Muscle of arm (tissue), 12 donors: ENCODE measurements around the gene PRDM16. TPM values are rescaled to one million over a fixed set of nuclear protein-coding genes. Genes with fewer than 3 reads are reported as not detected.

Experiments used
- DNase-seq: peaks from one replicate; pipeline ENCODE4 v3.0.0-alpha.2; 2013
- polyA plus RNA-seq, 12 donors: library from polyadenylated mRNA; unstranded; fragments of 120-200 nt; gene quantifications; one replicate each; pipeline ENCODE4 v1.2.1, GENCODE V29; 2013; ENCODE audit not compliant: insufficient read length in 12 of 12

PRDM16 gene
- polyA plus RNA-seq, 12 donors: 0.66 to 2.0 (median 0.87) TPM; not detected in 2

- no peak for DNase-seq
These were observed 251.5 kb downstream of the PRDM16 start for GRCh38 chr1:3320246-3321152.

- no peak for DNase-seq
These were observed 252.8 kb downstream of the PRDM16 start for GRCh38 chr1:3321559-3322449.

- no peak for DNase-seq
These were observed 253.5 kb downstream of the PRDM16 start for GRCh38 chr1:3322450-3323020.

GRCh38 chr1:3323021-3323795 lies 254.2 kb downstream of the PRDM16 start:
- DNase-seq: peak; percentile 12

GRCh38 chr1:3323796-3324703 lies 255.0 kb downstream of the PRDM16 start:
- no peak for DNase-seq

GRCh38 chr1:3324704-3325535 lies 255.9 kb downstream of the PRDM16 start:
- no peak for DNase-seq

- DNase-seq: no peak
These were observed 257.7 kb downstream of the PRDM16 start for GRCh38 chr1:3326516-3327388.

GRCh38 chr1:3327389-3327702 lies 258.3 kb downstream of the PRDM16 start:
- DNase-seq: no peak

GRCh38 chr1:3327936-3328590 lies 259.1 kb downstream of the PRDM16 start:
- no peak for DNase-seq

GRCh38 chr1:3329640-3330281 lies 260.8 kb downstream of the PRDM16 start:
- no peak for DNase-seq

GRCh38 chr1:3330771-3331245 lies 261.8 kb downstream of the PRDM16 start:
- DNase-seq: no peak

GRCh38 chr1:3331564-3331963 lies 262.6 kb downstream of the PRDM16 start:
- no peak for DNase-seq

- no peak for DNase-seq
These were observed 263.0 kb downstream of the PRDM16 start for GRCh38 chr1:3332043-3332442.

GRCh38 chr1:3332662-3333061 lies 263.7 kb downstream of the PRDM16 start:
- no peak for DNase-seq

GRCh38 chr1:3333903-3334302 lies 264.9 kb downstream of the PRDM16 start:
- no peak for DNase-seq

GRCh38 chr1:3334366-3334765 lies 265.4 kb downstream of the PRDM16 start:
- no peak for DNase-seq
